Stimulated activated CD4-positive, alpha-beta T cell treated with anti-CD3 and anti-CD28 coated beads, Interleukin-15, amount 100 ng/mL, for 24 hours (primary cell): ENCODE measurements around the gene ROR1.
A peak's percentile ranks its signal among the peaks of the same experiment; 100 is the strongest.

Experiments used
- DNase-seq: peaks from one replicate; pipeline ENCODE4 v3.0.0-alpha.2; 2020

The ROR1 gene

DNA sequence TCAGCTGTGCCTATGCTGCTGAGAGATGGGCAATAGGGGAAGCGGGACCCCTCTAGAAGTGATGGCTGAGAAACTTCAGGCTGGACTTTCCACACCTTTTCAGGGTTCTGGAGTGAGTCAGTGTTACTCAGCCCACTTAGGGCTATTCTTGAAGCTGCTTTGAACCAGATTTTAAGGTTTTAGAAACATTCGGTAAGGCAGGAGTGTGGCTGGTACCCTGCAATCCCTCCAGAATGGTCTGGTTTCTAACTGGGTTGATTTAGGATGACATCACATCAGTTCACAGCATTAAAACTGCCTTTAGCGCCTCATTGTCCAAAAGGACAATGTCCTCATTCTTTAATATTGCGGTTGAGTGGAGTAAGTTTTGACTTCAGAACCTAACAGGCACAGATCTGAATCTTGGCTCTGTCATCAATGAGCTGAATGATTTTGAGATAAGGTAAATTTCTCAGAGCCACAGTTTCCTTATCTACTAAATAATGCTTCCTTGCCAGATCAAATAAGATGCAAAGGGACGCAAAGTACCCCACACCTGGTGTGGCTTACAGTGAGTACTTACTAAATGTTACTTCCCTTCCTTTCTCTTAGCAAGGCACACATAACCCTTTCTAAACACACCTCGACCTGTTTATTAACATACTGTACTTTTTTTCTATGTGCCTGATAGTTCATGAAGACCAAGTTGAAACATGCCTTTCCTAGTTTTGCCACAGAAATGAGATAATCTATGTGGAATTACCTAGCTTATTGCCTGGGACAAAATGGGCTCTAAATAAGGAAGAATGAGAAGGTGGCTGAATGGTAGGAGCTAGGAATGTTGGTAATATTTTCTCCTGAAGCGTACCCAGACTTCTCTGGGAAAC is 209.8 kb downstream of the ROR1 start:
- no peak for DNase-seq

DNA sequence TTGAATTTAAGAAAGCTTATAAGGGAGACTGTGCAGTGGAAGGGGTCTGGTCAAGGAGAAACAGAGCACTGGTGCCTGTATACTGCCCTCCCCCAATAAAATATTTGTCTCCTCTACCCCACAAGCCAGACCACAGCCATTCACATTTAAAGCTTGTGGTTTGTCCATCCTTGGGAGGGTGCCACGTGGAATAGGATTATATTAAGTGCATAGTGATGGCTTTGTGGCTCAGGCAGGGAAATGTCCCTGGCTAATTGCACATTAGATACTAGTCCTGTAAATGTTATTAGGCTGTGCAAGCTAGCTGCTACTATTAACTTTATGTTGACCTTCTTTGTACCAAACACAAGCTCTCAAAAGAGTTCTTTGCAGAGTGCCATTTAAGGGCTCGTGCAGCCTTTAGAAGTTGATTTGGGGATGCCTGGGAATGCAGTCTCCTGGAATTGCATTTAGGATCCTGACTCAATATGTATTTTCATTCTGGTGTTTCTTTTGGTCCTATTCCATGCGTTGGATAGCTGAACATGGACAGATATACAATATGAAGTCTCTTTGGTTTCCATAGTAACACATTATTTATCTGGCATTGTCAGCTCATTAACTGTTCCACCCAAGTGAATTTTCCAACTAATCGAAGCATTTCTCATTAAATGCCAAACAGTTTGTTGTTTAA is 210.6 kb downstream of the ROR1 start:
- no peak for DNase-seq

GRCh38 chr1:63984930-63985290 is 211.1 kb downstream of the ROR1 start:
- DNase-seq = no peak

DNA sequence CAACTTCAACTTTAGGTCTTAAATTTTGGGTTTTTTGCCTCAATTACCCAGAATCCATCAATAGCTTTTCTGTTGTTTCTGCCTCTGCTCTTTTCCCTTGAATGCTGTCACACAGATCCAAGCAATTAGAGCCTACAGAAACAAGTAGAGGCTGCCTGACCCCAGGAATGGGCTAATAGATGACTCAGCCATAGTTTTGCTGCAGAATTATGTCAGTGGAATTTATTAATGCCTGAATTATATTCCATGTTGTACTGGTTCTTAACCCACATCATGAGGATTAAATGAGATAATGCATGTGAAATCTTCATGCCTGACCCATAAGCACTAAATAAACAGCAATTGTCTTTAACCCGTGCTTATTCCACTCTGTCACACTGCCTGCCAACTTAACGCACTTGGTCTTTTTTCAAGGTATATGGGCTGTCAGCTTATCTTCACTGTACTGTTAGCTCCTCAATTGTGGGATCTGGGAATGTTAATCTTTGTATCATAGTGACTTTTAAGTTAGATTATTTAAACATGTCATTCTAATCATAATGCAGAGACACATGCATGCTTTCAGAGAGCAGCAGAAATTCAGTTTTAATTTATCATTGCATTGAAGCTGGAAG is 213.3 kb downstream of the ROR1 start:
- DNase-seq = no peak

DNA sequence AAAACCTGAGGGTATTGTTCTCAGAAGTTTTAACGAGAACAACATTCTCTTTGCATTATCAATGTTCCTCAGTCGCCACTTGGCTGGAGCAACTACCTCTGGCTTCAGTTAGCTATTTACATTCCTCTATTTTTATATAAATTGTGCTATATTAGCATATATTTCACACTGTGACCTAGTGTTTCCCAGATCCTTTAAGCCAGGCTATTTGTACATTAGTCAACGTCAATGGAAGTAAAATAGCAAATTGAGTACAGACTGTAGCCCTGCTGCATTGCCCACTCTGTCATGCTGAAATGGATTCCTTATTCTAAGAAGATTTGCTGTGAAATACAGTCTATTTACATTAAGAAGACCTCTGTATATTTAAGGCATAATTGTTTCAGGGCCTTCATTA is 213.8 kb downstream of the ROR1 start:
- no peak for DNase-seq

- DNase-seq = no peak
Measured at GRCh38 chr1:63988941-63989340, 215.1 kb downstream of the ROR1 start.

DNA sequence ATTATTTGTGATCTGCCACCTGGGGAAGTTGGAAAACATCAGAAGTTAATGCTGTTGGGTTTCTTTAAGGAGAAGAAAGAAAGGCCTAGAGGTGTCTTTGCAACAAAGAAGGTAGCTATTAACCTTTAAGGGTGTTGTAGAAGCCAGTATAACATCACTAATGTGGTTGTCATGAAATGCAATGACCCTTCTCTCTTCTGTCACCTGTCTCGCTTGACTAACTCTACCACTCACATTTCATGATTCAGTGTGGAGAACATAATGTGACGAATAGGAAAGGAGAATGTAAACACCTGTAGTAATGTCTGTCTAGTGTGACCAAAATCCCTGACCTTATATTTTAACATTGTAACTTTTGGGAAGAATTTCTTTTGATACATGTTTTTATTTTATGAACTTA is 217.9 kb downstream of the ROR1 start:
- no peak for DNase-seq

GRCh38 chr1:64000021-64000420 is 226.2 kb downstream of the ROR1 start:
- no peak for DNase-seq

DNA sequence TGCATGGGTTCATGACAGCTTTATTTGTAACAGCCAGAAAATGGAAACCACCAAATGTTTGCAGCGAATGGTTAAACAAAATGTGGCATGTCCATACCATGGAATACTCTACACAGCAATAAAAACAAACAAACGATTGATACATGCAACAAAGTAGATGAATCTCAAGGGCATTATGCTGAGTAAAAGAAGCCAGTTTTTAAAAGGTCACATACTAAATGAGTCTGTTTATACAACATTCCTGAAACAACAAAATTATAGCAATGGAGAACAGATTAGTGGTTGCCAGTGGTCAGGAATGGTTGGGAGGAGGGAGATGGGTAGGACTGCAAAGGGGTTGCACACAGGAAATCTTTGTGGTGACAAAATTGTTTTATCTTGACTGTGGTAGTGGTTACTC is 227.2 kb downstream of the ROR1 start:
- no peak for DNase-seq

GRCh38 chr1:64004451-64005025 is 230.7 kb downstream of the ROR1 start:
- DNase-seq = no peak

DNA sequence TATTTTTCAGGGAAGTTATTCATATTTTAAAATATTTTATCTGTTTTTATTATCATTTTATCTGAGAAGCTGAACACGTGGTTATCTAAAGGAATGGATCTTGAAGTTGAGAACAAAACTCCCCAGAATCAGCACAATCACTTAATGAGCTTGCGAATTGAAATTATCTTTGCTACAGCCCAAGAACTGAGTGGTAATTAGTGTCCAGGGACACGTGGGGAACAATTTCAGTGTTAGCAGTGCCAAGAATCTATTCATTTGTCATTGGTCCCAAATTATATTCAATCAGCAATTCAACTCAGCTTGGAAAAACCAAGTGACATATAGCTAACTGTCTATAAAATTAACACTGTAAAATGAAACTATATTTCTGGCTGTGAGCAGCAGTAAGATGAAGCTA is 232.0 kb downstream of the ROR1 start:
- no peak for DNase-seq

- DNase-seq = peak; percentile 7
Measured at GRCh38 chr1:64006276-64007051, 232.6 kb downstream of the ROR1 start.

- DNase-seq = no peak
Measured at GRCh38 chr1:64010316-64010715, 236.5 kb downstream of the ROR1 start.

DNA sequence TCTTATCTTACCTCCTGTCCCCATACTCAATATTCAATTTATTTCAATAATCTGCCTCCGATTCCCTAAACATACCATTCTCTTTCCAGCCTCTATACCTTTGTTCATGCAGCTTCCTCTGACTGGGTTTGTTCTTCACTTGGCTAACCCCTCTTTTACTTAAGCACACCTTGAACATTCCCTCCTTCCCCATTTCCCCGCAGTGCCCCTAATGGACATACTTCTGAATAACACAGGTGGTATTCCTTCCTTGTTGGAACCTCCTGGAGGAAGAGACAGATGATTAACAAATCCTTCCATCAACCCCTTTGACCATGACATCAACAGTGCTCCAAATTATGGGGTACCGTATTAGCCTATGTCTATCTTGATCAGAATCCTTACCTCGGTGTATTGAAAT is 239.6 kb downstream of the ROR1 start:
- DNase-seq = no peak

- peak; percentile 5 for DNase-seq
Measured at GRCh38 chr1:64019818-64020217, 246.0 kb downstream of the ROR1 start.

- no peak for DNase-seq
Measured at GRCh38 chr1:64021066-64021465, 247.2 kb downstream of the ROR1 start.

- no peak for DNase-seq
Measured at GRCh38 chr1:64025051-64025450, 251.2 kb downstream of the ROR1 start.

DNA sequence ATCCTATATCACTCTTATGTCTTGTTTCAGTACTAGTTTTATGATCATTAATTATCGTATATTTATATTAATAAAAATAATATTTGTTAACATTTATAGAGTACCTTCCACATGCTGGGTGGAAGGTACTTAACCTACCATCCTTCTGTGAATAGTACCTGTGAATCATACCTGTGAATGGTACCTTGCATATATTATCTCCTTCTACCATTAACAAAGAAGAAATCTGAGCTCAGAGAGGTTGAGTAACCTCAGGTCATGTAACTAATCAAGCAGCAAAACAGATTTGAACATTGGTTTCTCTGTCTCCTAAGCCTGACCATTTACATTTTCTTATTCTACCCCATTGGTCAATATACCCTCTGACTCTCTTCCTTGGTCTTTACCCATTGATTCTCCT is 255.2 kb downstream of the ROR1 start:
- DNase-seq = no peak

- DNase-seq = no peak
Measured at GRCh38 chr1:64030411-64030810, 256.6 kb downstream of the ROR1 start.

DNA sequence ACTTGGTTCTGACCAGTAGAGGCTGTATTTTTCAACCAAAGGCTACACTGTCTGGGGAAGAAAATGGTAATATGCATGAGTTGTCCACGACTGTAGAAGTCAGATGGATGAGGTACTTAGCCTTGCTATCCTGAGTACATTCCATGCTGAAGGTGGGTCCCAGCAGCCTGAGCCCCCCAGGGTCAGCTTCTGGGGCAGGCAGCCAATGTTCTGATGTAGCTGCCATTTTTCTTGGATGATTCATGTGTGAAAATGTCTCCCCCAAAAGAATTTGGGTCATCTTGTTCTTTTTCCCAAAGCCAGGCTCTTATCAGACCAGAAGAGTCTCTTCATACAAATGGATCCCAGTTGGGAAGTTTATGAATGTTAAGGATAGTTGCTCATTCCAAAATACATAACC is 257.4 kb downstream of the ROR1 start:
- no peak for DNase-seq

- DNase-seq = no peak
Measured at GRCh38 chr1:64033667-64034220, 259.9 kb downstream of the ROR1 start.

DNA sequence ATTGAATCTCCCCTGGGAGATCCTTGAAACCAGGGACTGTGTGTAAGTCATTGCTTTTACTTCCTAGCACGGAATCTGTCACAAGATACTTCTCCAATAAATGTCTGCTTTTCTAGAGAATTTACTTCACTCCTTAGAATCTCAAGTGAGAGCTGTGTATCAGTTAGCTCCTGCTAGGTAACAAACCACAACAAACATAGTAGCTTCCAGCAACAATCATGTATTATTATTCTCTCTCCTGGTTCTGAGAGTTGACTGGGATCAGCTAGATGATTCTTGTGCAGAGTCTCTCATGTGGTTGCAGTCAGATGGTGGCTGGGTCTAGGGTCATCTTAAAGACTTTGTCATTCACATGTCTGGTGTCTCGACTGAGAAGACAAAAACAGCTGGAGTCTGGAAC is 262.7 kb downstream of the ROR1 start:
- no peak for DNase-seq

- DNase-seq = no peak
Measured at GRCh38 chr1:64038119-64038518, 264.3 kb downstream of the ROR1 start.
